ENCODE results near the gene MRPL4. TPM values are rescaled to one million over a fixed set of nuclear protein-coding genes. Genes with fewer than 3 reads are reported as not detected.

Gene MRPL4
- total RNA-seq, 1 experiment from 2014 or later = 112 TPM

DNA sequence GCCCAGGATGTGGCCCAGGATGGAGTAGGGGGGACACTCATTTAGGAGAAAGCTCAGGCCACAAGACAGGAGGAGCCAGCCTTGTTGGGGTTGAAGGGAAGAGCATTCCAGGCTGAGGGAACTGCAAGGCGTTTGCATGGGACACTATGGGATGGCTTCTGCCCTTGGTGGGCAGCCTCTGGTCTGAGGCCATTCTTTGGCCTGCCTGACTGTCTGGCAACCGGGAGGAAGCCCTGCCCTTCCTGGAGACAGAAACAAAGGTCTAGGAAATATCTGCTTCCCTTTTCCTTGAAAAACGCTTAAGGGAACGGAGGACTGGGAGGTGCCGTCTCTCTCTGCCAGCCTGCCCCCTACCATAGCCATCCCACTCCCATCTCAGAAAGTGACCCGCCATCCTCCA, 16.1 kb downstream of the MRPL4 start:
- no peaks in the 10 kb centered on the region for H3K36me3 Mint-ChIP-seq

GRCh38 chr19:10269333-10270179, 17.5 kb downstream of the MRPL4 start:
- no peak overlapping the region for H3K27ac Mint-ChIP-seq
- 0 out of 2 replicates have a peak, but pooled peaks cover 4% of the 10 kb centered on the region for H3K4me1 Mint-ChIP-seq
- ChIA-PET POLR2A (interaction anchor here (0.6 to 2.5 kb wide), 9 partner anchors 10 to 121 kb away, joined by 3 to 11 read pairs (median 5); partner anchors contain the start of genes ICAM5, RAVER1 and TYK2), CTCF (interaction anchor here (0.5 to 6.1 kb wide), 30 partner anchors 10 to 210 kb away, joined by 3 to 180 read pairs (median 5); partner anchors contain the start of genes CDC37, FDX2, ICAM4 and ICAM5)
- H3K27me3 Mint-ChIP-seq (ENCODE audit: low read depth) = peaks cover 46% of the 10 kb centered on the region
- ATAC-seq = peak; percentile 69
- TF ChIP-seq, protein P1, sequence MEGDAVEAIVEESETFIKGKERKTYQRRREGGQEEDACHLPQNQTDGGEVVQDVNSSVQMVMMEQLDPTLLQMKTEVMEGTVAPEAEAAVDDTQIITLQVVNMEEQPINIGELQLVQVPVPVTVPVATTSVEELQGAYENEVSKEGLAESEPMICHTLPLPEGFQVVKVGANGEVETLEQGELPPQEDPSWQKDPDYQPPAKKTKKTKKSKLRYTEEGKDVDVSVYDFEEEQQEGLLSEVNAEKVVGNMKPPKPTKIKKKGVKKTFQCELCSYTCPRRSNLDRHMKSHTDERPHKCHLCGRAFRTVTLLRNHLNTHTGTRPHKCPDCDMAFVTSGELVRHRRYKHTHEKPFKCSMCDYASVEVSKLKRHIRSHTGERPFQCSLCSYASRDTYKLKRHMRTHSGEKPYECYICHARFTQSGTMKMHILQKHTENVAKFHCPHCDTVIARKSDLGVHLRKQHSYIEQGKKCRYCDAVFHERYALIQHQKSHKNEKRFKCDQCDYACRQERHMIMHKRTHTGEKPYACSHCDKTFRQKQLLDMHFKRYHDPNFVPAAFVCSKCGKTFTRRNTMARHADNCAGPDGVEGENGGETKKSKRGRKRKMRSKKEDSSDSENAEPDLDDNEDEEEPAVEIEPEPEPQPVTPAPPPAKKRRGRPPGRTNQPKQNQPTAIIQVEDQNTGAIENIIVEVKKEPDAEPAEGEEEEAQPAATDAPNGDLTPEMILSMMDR (IDR thresholded peaks at IDR 0.05) = peak; percentile 84
- TF ChIP-seq ZNF317 (CRISPR knock-in tag; IDR thresholded peaks at IDR 0.05; ENCODE audit: borderline replicate concordance, low read depth) (no peak), ZNF121 (CRISPR knock-in tag; IDR thresholded peaks at IDR 0.05) (peak; percentile 70; the same call in 1 of the 2 replicates), SP1 (CRISPR knock-in tag; conservative IDR thresholded peaks at IDR 0.05) (peak; percentile 62; the same call in 1 of the 2 replicates), TCF7 (CRISPR knock-in tag; IDR thresholded peaks at IDR 0.05; ENCODE audit: low read depth) (no peak), MXD4 (CRISPR knock-in tag; IDR thresholded peaks at IDR 0.05; ENCODE audit: borderline replicate concordance) (no peak), HMGA2 (CRISPR knock-in tag; IDR thresholded peaks at IDR 0.05) (no peak), ETV6 (CRISPR knock-in tag; IDR thresholded peaks at IDR 0.05) (peak; percentile 48; the same call in 1 of the 2 replicates)
- peak overlapping the region; percentile 68 for H3K4me3 Mint-ChIP-seq
- H3K36me3 Mint-ChIP-seq = no peaks in the 10 kb centered on the region
- H3K9me3 Mint-ChIP-seq = no peaks in the 10 kb centered on the region
- peak; percentile 93 for DNase-seq (ENCODE audit: low spot score)

More for the DNA sequence above, 16.1 kb downstream of the MRPL4 start:
- DNase-seq (ENCODE audit: low spot score) = no peak
- ATAC-seq = no peak
- Mint-ChIP-seq H3K4me3 (no peak overlapping the region), H3K27me3 (ENCODE audit: low read depth) (peaks cover 45% of the 10 kb centered on the region), H3K4me1 (0 out of 2 replicates have a peak, but pooled peaks cover 4% of the 10 kb centered on the region), H3K27ac (no peak overlapping the region), H3K9me3 (no peaks in the 10 kb centered on the region)
- POLR2A ChIA-PET = interaction anchor here (1.2 kb wide), 1 partner anchor 105 kb away, joined by 3 read pairs; no protein-coding TSS in a partner anchor
- CTCF ChIA-PET = interaction anchor here (0.6 to 6.1 kb wide), 5 partner anchors 9 to 562 kb away, joined by 3 to 163 read pairs (median 4); no protein-coding TSS in a partner anchor
- TF ChIP-seq NR1H2 (CRISPR knock-in tag; IDR thresholded peaks at IDR 0.05) (no peak), ZNF263 (CRISPR knock-in tag; IDR thresholded peaks at IDR 0.05; ENCODE audit: low read depth) (no peak), TEAD4 (CRISPR knock-in tag; IDR thresholded peaks at IDR 0.05) (no peak), OVOL2 (CRISPR knock-in tag; IDR thresholded peaks at IDR 0.05; ENCODE audit: borderline replicate concordance) (no peak)

GRCh38 chr19:10270180-10270615, 18.2 kb downstream of the MRPL4 start:
- H3K27ac Mint-ChIP-seq = no peak overlapping the region
- H3K4me3 Mint-ChIP-seq = peak overlapping the region; percentile 68
- no peaks in the 10 kb centered on the region for H3K36me3 Mint-ChIP-seq
- H3K4me1 Mint-ChIP-seq = 0 out of 2 replicates have a peak, but pooled peaks cover 4% of the 10 kb centered on the region
- no peaks in the 10 kb centered on the region for H3K9me3 Mint-ChIP-seq
- CTCF ChIA-PET = interaction anchor here (1.1 to 6.1 kb wide), 26 partner anchors 10 to 588 kb away, joined by 3 to 180 read pairs (median 10); partner anchors contain the start of genes CDC37, FDX2, ICAM4 and ICAM5
- POLR2A ChIA-PET = interaction anchor here (1.2 to 2.5 kb wide), 7 partner anchors 11 to 111 kb away, joined by 3 to 12 read pairs (median 8); partner anchors contain the start of genes ICAM4, ICAM5, RAVER1 and TYK2
- DNase-seq (ENCODE audit: low spot score) = no peak
- H3K27me3 Mint-ChIP-seq (ENCODE audit: low read depth) = peaks cover 49% of the 10 kb centered on the region
- no peak for ATAC-seq
- TF ChIP-seq GABPB1 (CRISPR knock-in tag; IDR thresholded peaks at IDR 0.05) (no peak), SMAD4 (CRISPR knock-in tag; IDR thresholded peaks at IDR 0.05) (no peak), SOX15 (CRISPR knock-in tag; IDR thresholded peaks at IDR 0.05) (no peak), NR2C2 (CRISPR knock-in tag; IDR thresholded peaks at IDR 0.05) (no peak), ZNF219 (CRISPR knock-in tag; IDR thresholded peaks at IDR 0.05; ENCODE audit: borderline replicate concordance) (no peak), JAZF1 (CRISPR knock-in tag; IDR thresholded peaks at IDR 0.05) (no peak), ZNF281 (CRISPR knock-in tag; IDR thresholded peaks at IDR 0.05) (no peak), FOXP4 (CRISPR knock-in tag; IDR thresholded peaks at IDR 0.05) (no peak)
- TF ChIP-seq, protein P1 (IDR thresholded peaks at IDR 0.05) = no peak

Data from WTC11 (cell line).